Stomach smooth muscle (tissue), 2 donors: ENCODE data around the gene PLD1.

ENCODE experiments used
- H3K27ac ChIP-seq: one replicate; pipeline ENCODE4 v1.7.0; 2013; ENCODE audit warnings: mild to moderate bottlenecking, low read length, inconsistent platforms
- H3K27me3 ChIP-seq, 2 donors: one replicate each; pipeline ENCODE4 v1.7.0; 2013; ENCODE audit warnings: low read length in 2 of 2; ENCODE audit not compliant: insufficient read depth in 2 of 2, control insufficient read depth in 1 of 2
- H3K36me3 ChIP-seq, 2 donors: one replicate each; pipeline ENCODE4 v1.7.0; 2013; ENCODE audit warnings: low read length in 2 of 2; ENCODE audit not compliant: control insufficient read depth in 2 of 2, insufficient read depth in 2 of 2
- H3K4me1 ChIP-seq: one replicate; pipeline ENCODE4 v1.7.0; 2013; ENCODE audit warnings: low read length; ENCODE audit not compliant: control insufficient read depth, insufficient read depth
- H3K4me3 ChIP-seq, 2 donors: one replicate each; pipeline ENCODE4 v1.7.0; 2013; ENCODE audit warnings: low read length in 2 of 2
- H3K9ac ChIP-seq, 2 donors: one replicate each; pipeline ENCODE4 v1.7.0; 2013; ENCODE audit warnings: low read length in 2 of 2, mild to moderate bottlenecking in 1 of 2
- H3K9me3 ChIP-seq, 2 donors: one replicate each; pipeline ENCODE4 v1.7.0; 2013; ENCODE audit warnings: low read length in 2 of 2; ENCODE audit not compliant: control insufficient read depth in 2 of 2
- donor health status: healthy.
- donor health status: Pancreatic carcinoma.

PLD1 gene

DNA sequence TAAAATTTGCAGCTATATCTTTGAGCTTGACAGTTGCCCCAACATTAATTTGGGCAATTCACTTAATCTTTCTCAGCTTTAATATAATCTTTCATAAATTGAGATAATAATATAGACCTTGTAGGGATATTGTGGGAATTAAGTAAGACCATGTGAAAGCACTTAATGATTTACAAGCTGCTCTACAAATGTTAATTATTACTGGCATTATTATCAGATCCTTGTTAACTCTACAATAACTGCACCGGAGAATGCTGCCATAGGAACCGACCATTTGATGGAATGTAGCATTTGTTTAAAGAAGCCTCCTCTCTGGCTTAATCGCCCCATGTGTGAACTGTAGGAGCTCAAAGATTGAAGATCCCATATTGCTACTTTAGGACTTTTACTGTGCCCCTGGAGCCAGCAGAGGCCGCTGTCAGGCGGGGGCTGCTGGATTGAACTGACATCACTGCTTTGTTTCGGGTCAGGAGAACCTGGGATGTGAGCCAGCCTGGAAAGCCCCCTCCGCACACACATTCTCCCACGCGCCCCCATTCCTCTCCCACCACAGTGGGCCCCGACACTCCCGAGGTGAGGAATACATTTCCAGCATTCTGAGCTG lies 195.9 kb downstream of the PLD1 start:
- peaks cover 0 to 2% of the 10 kb centered on the region in 2 donors for H3K36me3 ChIP-seq
- peaks cover 0 to 3% of the 10 kb centered on the region in 2 donors for H3K9me3 ChIP-seq
- no peak overlapping the region for H3K27ac ChIP-seq

DNA sequence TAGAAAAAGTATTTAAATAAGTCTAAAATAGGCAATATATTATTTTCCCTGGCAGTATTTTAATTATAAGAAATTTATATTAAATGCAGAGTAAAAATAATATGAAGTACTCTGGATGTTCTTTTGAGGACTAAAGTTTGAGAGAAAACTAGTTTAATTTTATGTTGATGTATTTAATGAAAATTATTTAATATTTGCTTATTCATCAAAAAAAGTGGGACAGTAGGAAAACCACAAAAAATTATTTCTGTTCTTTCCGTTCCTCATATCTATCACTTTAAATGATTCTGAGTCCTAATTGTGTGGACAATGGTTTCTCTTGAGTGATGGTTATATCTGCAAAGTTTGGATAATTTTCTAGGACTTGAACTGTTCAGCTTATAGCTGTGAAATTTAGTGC lies 202.8 kb downstream of the PLD1 start:
- H3K27ac ChIP-seq = no peak overlapping the region
- H3K9me3 ChIP-seq = no peaks in the 10 kb centered on the region
- no peak overlapping the region for H3K4me3 ChIP-seq
- no peaks in the 10 kb centered on the region for H3K4me1 ChIP-seq
- H3K9ac ChIP-seq = no peak overlapping the region
- peaks cover 0 to 5% of the 10 kb centered on the region in 2 donors for H3K36me3 ChIP-seq
- H3K27me3 ChIP-seq = no peaks in the 10 kb centered on the region

More for the DNA sequence above, 195.9 kb downstream of the PLD1 start:
- Histone ChIP-seq H3K4me3 (peak overlapping the region in 1 of 2 donors; percentile 44), H3K4me1 (no peaks in the 10 kb centered on the region), H3K27me3 (no peaks in the 10 kb centered on the region), H3K9ac (no peak overlapping the region)

DNA sequence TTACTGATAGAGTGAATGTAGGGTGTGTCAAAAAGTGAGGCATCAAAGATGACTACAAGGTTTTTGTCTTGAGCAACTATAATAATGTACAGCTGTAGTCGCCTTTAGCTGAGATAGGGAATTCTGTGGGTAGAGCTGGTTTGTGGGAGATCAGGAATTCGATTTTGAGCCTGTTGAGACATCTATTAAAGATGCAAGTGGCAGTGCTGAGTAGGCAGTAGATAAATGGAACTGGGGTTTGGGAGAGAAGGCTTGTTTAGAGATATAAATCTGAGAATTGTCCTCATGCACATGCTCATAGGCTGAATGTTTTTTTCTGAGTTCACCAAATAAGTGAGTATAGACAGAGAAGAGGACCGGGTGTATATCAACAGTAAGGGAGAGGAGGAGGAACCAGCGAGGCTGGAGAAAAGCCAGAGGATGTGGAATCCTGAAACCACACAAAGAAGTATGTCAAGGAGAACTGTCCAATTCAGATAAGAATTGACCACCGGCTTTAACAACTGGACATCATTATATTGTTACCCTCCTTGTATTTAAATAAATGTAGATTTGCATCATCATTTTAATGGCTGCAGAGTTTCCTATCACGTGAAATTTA lies 204.0 kb downstream of the PLD1 start:
- Histone ChIP-seq H3K27me3 (no peaks in the 10 kb centered on the region), H3K27ac (no peak overlapping the region), H3K36me3 (peaks cover 0 to 3% of the 10 kb centered on the region in 2 donors), H3K4me1 (no peaks in the 10 kb centered on the region), H3K9me3 (no peaks in the 10 kb centered on the region), H3K9ac (no peak overlapping the region), H3K4me3 (no peak overlapping the region)

DNA sequence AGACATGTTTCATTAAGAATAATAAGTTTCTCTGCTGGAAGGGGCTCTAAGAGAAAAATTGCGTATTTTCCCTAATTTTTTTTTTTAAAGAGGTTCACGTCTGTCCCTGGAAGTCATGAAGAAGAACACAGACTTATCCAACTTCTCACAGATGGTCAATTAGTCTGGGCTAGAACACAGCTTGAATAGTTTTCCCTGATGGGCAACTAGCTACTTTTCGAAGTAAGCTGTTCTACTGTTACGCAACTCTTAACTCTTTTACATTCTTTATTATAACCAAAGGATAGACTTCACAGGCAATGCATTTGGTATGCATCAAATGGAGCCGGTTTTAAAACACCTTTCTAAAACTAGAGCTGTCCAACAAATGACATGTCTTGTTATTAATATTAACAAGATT lies 205.9 kb downstream of the PLD1 start:
- Histone ChIP-seq H3K36me3 (peaks cover 0 to 3% of the 10 kb centered on the region in 2 donors), H3K27me3 (no peaks in the 10 kb centered on the region), H3K9me3 (no peaks in the 10 kb centered on the region), H3K4me3 (no peak overlapping the region), H3K9ac (no peak overlapping the region), H3K4me1 (no peaks in the 10 kb centered on the region), H3K27ac (no peak overlapping the region)

DNA sequence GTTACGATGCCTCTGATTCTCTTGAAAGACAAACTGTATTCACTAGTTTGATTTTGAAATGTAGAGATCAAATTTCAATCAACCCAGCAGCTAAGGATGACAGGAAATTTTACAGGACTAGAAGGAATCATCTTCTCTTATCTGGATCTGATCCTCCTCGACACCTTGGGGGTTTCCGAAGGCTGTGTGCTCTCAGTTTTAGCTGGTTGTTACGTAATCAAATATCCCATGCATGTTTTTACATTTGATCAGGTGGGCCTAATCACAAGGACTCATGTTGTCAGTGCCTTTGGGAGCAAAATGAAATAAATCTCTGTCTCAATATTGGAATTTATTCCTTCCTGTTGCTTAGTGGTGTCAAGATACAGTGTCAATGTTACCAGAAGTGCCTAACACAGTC lies 208.2 kb downstream of the PLD1 start:
- Histone ChIP-seq H3K27ac (no peak overlapping the region), H3K4me1 (no peaks in the 10 kb centered on the region), H3K9me3 (no peaks in the 10 kb centered on the region), H3K27me3 (no peaks in the 10 kb centered on the region), H3K9ac (no peak overlapping the region), H3K4me3 (no peak overlapping the region), H3K36me3 (peaks cover 0 to 3% of the 10 kb centered on the region in 2 donors)

DNA sequence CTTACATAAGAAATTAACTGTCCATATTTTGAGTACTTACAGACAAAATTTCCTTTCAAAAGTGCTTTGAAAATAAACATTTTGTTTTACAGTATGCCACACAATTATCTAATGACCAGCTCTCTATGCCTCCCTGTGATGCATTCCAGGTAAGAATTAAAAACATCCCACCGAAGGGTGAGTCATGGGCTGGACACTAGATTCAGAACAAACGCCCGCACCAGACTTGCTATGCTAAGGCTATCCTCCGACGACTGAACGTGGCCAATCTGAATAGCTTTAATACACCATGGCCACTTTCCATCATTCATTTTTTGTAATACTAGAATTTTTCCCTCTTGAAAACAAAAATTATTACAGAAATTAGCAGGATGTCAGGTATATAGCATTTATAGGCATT lies 210.3 kb downstream of the PLD1 start:
- Histone ChIP-seq H3K27me3 (no peaks in the 10 kb centered on the region), H3K36me3 (peaks cover 0 to 3% of the 10 kb centered on the region in 2 donors), H3K27ac (no peak overlapping the region), H3K4me1 (no peaks in the 10 kb centered on the region), H3K9me3 (no peaks in the 10 kb centered on the region), H3K4me3 (no peak overlapping the region), H3K9ac (no peak overlapping the region)

DNA sequence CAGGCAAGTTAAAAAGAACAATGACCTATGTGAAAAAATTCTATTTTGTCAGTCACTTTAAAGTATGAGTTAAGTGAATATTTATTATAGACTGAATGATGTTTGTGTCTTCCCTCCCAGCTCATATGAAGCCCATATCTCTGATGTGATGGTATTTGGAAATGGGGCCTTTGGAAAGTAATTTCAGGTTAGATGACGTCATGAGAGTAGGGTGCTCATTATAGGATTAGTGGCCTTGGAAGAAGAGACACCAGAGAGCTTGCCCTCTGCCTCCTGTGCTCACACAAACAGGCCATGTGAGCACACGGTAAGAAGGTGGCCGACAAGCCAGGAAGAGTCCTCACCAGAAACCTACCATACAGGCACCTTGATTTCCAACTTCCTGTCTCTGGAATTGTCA lies 211.3 kb downstream of the PLD1 start:
- H3K36me3 ChIP-seq = peaks cover 0 to 3% of the 10 kb centered on the region in 2 donors
- H3K27me3 ChIP-seq = no peaks in the 10 kb centered on the region
- no peak overlapping the region for H3K27ac ChIP-seq
- H3K4me3 ChIP-seq = no peak overlapping the region
- no peaks in the 10 kb centered on the region for H3K4me1 ChIP-seq
- H3K9me3 ChIP-seq = no peaks in the 10 kb centered on the region
- no peak overlapping the region for H3K9ac ChIP-seq

DNA sequence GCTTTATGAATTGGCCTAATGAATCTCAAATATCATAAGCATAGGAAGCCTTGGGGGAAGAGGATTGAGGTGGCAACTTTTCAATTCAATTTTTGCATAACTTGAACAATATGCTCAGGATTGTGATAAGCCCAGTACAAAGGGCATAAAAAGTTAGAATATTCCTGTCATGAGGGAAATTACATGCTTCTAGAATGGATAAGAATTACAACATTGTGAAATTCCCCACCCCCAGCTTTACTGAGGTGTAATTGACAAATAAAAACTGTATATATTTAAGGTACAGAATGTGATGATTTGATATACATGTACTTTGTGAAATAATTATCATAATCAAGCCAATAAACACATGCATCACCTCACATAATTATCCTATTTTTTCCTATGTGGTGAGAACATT lies 217.5 kb downstream of the PLD1 start:
- Histone ChIP-seq H3K36me3 (no peaks in the 10 kb centered on the region), H3K27ac (no peak overlapping the region), H3K4me3 (no peak overlapping the region), H3K27me3 (no peaks in the 10 kb centered on the region), H3K9ac (no peak overlapping the region), H3K9me3 (no peaks in the 10 kb centered on the region), H3K4me1 (no peaks in the 10 kb centered on the region)

DNA sequence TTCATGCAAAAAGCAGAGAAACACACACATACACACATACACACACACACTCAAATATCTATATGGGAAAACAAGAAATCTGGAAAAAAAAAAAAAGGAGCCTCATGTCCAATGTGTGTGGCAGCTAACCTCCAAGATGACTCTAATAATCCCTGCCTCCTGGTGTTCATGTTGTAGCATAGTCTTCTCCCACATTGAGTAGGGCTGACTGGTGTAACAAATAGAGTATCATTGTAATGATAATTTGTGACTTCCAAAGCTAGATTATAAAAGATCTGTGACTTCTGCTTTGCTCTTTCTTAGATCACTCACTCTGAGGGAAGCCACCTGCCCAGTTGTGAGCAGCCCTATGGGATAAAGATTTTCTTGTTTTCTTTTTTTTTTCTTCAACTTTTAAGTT lies 219.2 kb downstream of the PLD1 start:
- H3K9ac ChIP-seq = no peak overlapping the region
- no peak overlapping the region for H3K27ac ChIP-seq
- no peaks in the 10 kb centered on the region for H3K27me3 ChIP-seq
- H3K9me3 ChIP-seq = no peaks in the 10 kb centered on the region
- no peak overlapping the region for H3K4me3 ChIP-seq
- H3K4me1 ChIP-seq = no peaks in the 10 kb centered on the region
- no peaks in the 10 kb centered on the region for H3K36me3 ChIP-seq

DNA sequence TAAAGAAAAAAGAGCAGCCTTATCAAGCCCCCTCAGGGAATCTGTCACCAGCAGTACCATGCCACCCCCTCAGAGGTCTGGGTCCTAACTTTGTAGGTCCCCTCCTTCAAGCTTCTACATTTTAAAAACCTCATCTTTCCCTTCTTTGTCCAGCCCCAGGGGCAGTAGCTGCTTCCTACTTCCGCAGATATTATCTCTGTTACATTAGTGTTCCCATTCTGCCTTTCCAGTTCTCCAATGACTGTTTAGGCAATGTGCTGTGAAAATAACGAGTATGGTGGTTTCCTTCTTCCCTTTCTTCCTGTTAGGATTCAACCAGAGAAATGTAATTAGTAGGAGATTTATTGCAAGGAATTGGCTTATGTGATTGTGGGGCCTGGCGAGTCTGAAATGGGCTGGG lies 224.0 kb downstream of the PLD1 start:
- Histone ChIP-seq H3K4me3 (no peak overlapping the region), H3K9me3 (no peaks in the 10 kb centered on the region), H3K27ac (no peak overlapping the region), H3K9ac (no peak overlapping the region), H3K27me3 (no peaks in the 10 kb centered on the region), H3K4me1 (no peaks in the 10 kb centered on the region), H3K36me3 (no peaks in the 10 kb centered on the region)

DNA sequence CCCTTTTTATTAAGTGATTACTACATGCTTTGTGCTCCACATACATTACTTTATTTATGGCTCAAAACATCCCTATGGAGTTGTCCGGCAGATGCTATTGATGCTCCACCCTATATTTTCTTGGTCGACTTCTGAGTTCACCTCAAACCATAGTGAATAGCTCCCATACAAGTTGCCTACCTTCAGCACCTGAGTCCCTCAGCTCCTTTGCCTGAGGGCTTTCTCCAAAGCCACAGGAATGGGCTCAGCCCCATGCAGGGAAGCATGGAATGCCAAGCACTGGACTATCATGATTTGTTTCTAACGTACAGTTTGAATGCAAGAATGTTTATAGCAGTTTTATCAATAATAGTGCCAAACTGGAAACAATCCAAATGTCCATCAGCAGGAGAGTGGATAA lies 225.2 kb downstream of the PLD1 start:
- H3K9ac ChIP-seq = no peak overlapping the region
- no peak overlapping the region for H3K27ac ChIP-seq
- H3K27me3 ChIP-seq = no peaks in the 10 kb centered on the region
- H3K4me1 ChIP-seq = no peaks in the 10 kb centered on the region
- H3K9me3 ChIP-seq = no peaks in the 10 kb centered on the region
- no peak overlapping the region for H3K4me3 ChIP-seq
- H3K36me3 ChIP-seq = no peaks in the 10 kb centered on the region
